Lung (tissue), 12 donors: ENCODE data around the gene ASMTL. TPM values are rescaled to one million over a fixed set of nuclear protein-coding genes. Genes with fewer than 3 reads are reported as not detected.

ENCODE experiments used
- ATAC-seq: fragments of 200-7000 bp; cut with Tn5 transposase; one replicate; pipeline ENCODE4 v1.9.1; 2020; ENCODE audit warnings: moderate number of reproducible peaks; ENCODE audit not compliant: insufficient read depth, low FRiP score
- DNase-seq, 3 donors: peaks; one replicate each; pipeline ENCODE4 v3.0.0-alpha.2; 2013 to 2017
- H3K27ac ChIP-seq, 2 donors: one replicate each; pipeline ENCODE4 v1.5.1; 2013; ENCODE audit warnings: mild to moderate bottlenecking in 2 of 2, moderate library complexity in 2 of 2, control low read depth in 1 of 2, inconsistent platforms in 1 of 2, low read depth in 1 of 2, low read length in 1 of 2
- H3K27me3 ChIP-seq, 3 donors: one replicate each; pipeline ENCODE4 v1.5.1; 2013; ENCODE audit warnings: low read length in 2 of 3; ENCODE audit not compliant: control insufficient read depth in 3 of 3, insufficient read depth in 3 of 3
- H3K36me3 ChIP-seq, 4 donors: one replicate each; pipeline ENCODE4 v1.5.1; 2013; ENCODE audit warnings: low read length in 4 of 4, mild to moderate bottlenecking in 1 of 4, moderate library complexity in 1 of 4; ENCODE audit not compliant: control insufficient read depth in 4 of 4, insufficient read depth in 4 of 4
- H3K4me1 ChIP-seq, 5 donors: one replicate each; pipeline ENCODE4 v1.5.1; 2013; ENCODE audit warnings: low read length in 5 of 5, mild to moderate bottlenecking in 2 of 5, moderate library complexity in 1 of 5; ENCODE audit not compliant: control insufficient read depth in 5 of 5, insufficient read depth in 5 of 5
- H3K4me3 ChIP-seq: one replicate; pipeline ENCODE4 v1.5.1; 2013; ENCODE audit warnings: mild to moderate bottlenecking, control low read depth, moderate library complexity
- H3K9ac ChIP-seq, 2 donors: one replicate each; pipeline ENCODE4 v1.5.1; 2013; ENCODE audit warnings: low read length in 2 of 2, control low read depth in 1 of 2; ENCODE audit not compliant: insufficient read depth in 1 of 2
- H3K9me3 ChIP-seq, 4 donors: one replicate each; pipeline ENCODE4 v1.5.1; 2013; ENCODE audit warnings: low read length in 3 of 4, mild to moderate bottlenecking in 1 of 4, moderate library complexity in 1 of 4; ENCODE audit not compliant: control insufficient read depth in 4 of 4, insufficient read depth in 3 of 4
- CTCF ChIP-seq: IDR thresholded peaks from 2 replicates; pipeline ENCODE4 v1.5.1; 2012; ENCODE audit warnings: mild to moderate bottlenecking; ENCODE audit errors: control extremely low read depth, extremely low read depth
- WGBS, 2 donors: extraction: QIAGEN DNeasy Blood & Tissue Kit; methylation state at CpG; one replicate each; pipeline ENCODE4 v1.1.7; 2013; 5-methylcytosine and 5-hydroxymethylcytosine counted together
- polyA plus RNA-seq, 2 donors: library from polyadenylated mRNA; stranded (reverse); fragments of 200-250 nt; gene quantifications; one replicate each; pipeline ENCODE4 v1.2.1, GENCODE V29; 2013
- total RNA-seq, 2 donors: library from RNA; depleted of rRNA in 1 of 2; stranded (reverse); fragments of >200 nt in 1 of 2; gene quantifications; one replicate each; pipeline ENCODE4 v1.2.1, GENCODE V29; 2014 to 2021
- donor health status: control.
- donor health status: control.
- donor health status: Bipolar disorder and iron deficiency.
- donor health status: healthy.
- donor health status: DM: yes; HTN: yes; CAD: no.

The ASMTL gene
- total and polyA plus RNA-seq, 4 donors: 12.3 to 29.4 (median 21.8) TPM

GRCh38 chrX:1418901-1419544, 33.7 kb downstream of the ASMTL start:
- no peak for TF ChIP-seq CTCF
- 94 to 95% methylated on average over 29 of the region's 29 CpGs for WGBS, 2 donors
- Histone ChIP-seq H3K36me3 (peaks cover 6 to 59% (median 43%) of the 10 kb centered on the region in 4 donors), H3K9ac (no peak overlapping the region), H3K4me1 (no peaks in the 10 kb centered on the region), H3K27me3 (no peaks in the 10 kb centered on the region), H3K27ac (no peak overlapping the region), H3K9me3 (peaks cover 0 to 17% (median 11%) of the 10 kb centered on the region in 4 donors), H3K4me3 (no peak overlapping the region)
- ATAC-seq (no peak), DNase-seq (no peak)

- Histone ChIP-seq H3K27me3 (no peaks in the 10 kb centered on the region), H3K9me3 (peaks cover 0 to 11% (median 11%) of the 10 kb centered on the region in 4 donors), H3K36me3 (peaks cover 6 to 52% (median 42%) of the 10 kb centered on the region in 4 donors), H3K4me1 (no peaks in the 10 kb centered on the region), H3K4me3 (no peak overlapping the region), H3K9ac (no peak overlapping the region), H3K27ac (no peak overlapping the region)
- DNase-seq (no peak), ATAC-seq (no peak)
- 93 to 95% methylated on average over 20 of the region's 20 CpGs for WGBS, 2 donors
- no peak for TF ChIP-seq CTCF
Observed at GRCh38 chrX:1417921-1418771, 34.6 kb downstream of the ASMTL start.

GRCh38 chrX:1416965-1417760, 35.5 kb downstream of the ASMTL start:
- H3K36me3 ChIP-seq: peaks cover 6 to 48% (median 42%) of the 10 kb centered on the region in 4 donors
- no peak overlapping the region for H3K9ac ChIP-seq
- DNase-seq: no peak
- no peaks in the 10 kb centered on the region for H3K27me3 ChIP-seq
- H3K9me3 ChIP-seq: peaks cover 0 to 11% (median 6%) of the 10 kb centered on the region in 4 donors
- no peak overlapping the region for H3K27ac ChIP-seq
- H3K4me3 ChIP-seq: no peak overlapping the region
- H3K4me1 ChIP-seq: no peaks in the 10 kb centered on the region
- no peak for TF ChIP-seq CTCF
- ATAC-seq: no peak
- WGBS, 2 donors: 70 to 75% methylated on average over 14 of the region's 14 CpGs
